HG02840 (cell line): ENCODE measurements around the gene HOXB9.

Source experiments
- ATAC-seq: cut with Tn5 transposase; IDR thresholded peaks from one replicate; pipeline ENCODE4 v1.9.1; 2021; ENCODE audit warnings: mild to moderate bottlenecking, moderate library complexity, moderate number of reproducible peaks; ENCODE audit not compliant: unreplicated experiment, low FRiP score

Gene HOXB9

GRCh38 chr17:48589060-48589830 is 36.9 kb downstream of the HOXB9 start:
- no peak for ATAC-seq

- ATAC-seq = no peak
Observed at GRCh38 chr17:48588528-48588927, 37.6 kb downstream of the HOXB9 start.

- no peak for ATAC-seq
Observed at GRCh38 chr17:48588074-48588415, 38.1 kb downstream of the HOXB9 start.

- ATAC-seq = no peak
Observed at GRCh38 chr17:48587276-48588073, 38.7 kb downstream of the HOXB9 start.

- no peak for ATAC-seq
Observed at GRCh38 chr17:48586355-48587258, 39.6 kb downstream of the HOXB9 start.

GRCh38 chr17:48584223-48584741 is 41.9 kb downstream of the HOXB9 start:
- ATAC-seq = no peak

GRCh38 chr17:48583708-48584222 is 42.4 kb downstream of the HOXB9 start:
- no peak for ATAC-seq

GRCh38 chr17:48582750-48583069 is 43.4 kb downstream of the HOXB9 start:
- ATAC-seq = no peak

GRCh38 chr17:48579760-48580554 is 46.2 kb downstream of the HOXB9 start:
- no peak for ATAC-seq

GRCh38 chr17:48579471-48579759 is 46.7 kb downstream of the HOXB9 start:
- no peak for ATAC-seq

GRCh38 chr17:48578616-48579470 is 47.3 kb downstream of the HOXB9 start:
- no peak for ATAC-seq

- ATAC-seq = no peak
Observed at GRCh38 chr17:48577946-48578615, 48.1 kb downstream of the HOXB9 start, which contains the start of gene HOXB4. HOXB4 (minus strand) TSS chr17:48578350; CDS start chr17:48578319, 31 bp downstream.

- ATAC-seq = no peak
Observed at GRCh38 chr17:48577330-48577945, 48.7 kb downstream of the HOXB9 start.

GRCh38 chr17:48576479-48577309 is 49.5 kb downstream of the HOXB9 start:
- no peak for ATAC-seq

- no peak for ATAC-seq
Observed at GRCh38 chr17:48575673-48576478, 50.3 kb downstream of the HOXB9 start.

GRCh38 chr17:48575066-48575582 is 51.0 kb downstream of the HOXB9 start:
- ATAC-seq = no peak
